Measurements from ENCODE around the gene RMDN2. TPM values are rescaled to one million over a fixed set of nuclear protein-coding genes. Genes with fewer than 3 reads are reported as not detected.

Gene RMDN2
- polyA plus RNA-seq, 1 donor (not counting 4 experiments of a cell fraction or from before 2014, with no cell fraction given), result 9.3 TPM

DNA sequence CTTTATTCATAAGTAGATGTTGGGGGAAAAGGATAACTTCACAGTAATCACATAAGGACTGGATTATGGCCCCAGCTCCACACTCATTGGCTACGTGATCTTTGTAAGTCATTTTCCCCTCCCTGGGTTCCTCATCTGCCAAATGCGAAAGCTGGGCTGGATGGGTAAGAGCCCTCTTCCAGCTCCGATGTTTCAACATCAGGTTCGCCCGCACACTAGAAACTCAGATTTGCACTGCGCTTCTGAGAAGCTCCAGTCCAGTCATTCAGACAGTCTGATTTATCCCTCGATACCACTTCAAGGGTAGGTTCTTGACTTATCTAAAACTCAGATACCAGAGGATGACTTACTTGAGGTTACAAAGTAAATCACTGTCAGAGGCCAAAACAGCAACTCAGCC is 31.0 kb upstream of the RMDN2 start:
- dilution Hi-C loops (cut with MboI; ENCODE audit: extremely low pct_ligation_motif_present, low sequenced_read_pairs), result no loop called here
- no peak overlapping the region for H3K4me3 ChIP-seq (ENCODE audit: control insufficient read depth in 2 of 3, extremely low read depth in 1 of 3, insufficient read depth in 2 of 3, low read depth in 1 of 3, low read length in 3 of 3)
- no peak for DNase-seq (ENCODE audit: low read depth, low spot score)
- H3K27ac ChIP-seq (ENCODE audit: control insufficient read depth, insufficient read depth, low read length), result no peak overlapping the region
- H3K9me1 ChIP-seq (ENCODE audit: control insufficient read depth, extremely low read depth, insufficient read depth, low read length), result no peaks in the 10 kb centered on the region
- no peaks in the 10 kb centered on the region for H3K27me3 ChIP-seq (ENCODE audit: control insufficient read depth, extremely low read depth, insufficient read depth, low read length)
- no peak overlapping the region for H3K4me2 ChIP-seq (ENCODE audit: control insufficient read depth, extremely low read depth, insufficient read depth, low read depth, low read length)
- no peaks in the 10 kb centered on the region for H3K79me2 ChIP-seq (ENCODE audit: control insufficient read depth, insufficient read depth, low read length)
- no peak overlapping the region for H3K9ac ChIP-seq (ENCODE audit: control insufficient read depth, extremely low read depth, insufficient read depth, low read length)
- no peak for TF ChIP-seq CTCF (optimal IDR thresholded peaks at IDR 0.05 in 1 of 3, IDR thresholded peaks at IDR 0.05 in 1 of 3, conservative IDR thresholded peaks at IDR 0.05 in 1 of 3; ENCODE audit: extremely low read depth in 1 of 3, insufficient read depth in 2 of 3, low read length in 3 of 3)
- TF ChIP-seq EZH2 (IDR thresholded peaks at IDR 0.05; ENCODE audit: low read length), result no peak
- no peaks in the 10 kb centered on the region for H3K9me3 ChIP-seq (ENCODE audit: control insufficient read depth, low read depth, low read length)
- no peak overlapping the region for H2AFZ ChIP-seq (ENCODE audit: control insufficient read depth, low read length)
- no peaks in the 10 kb centered on the region for H4K20me1 ChIP-seq (ENCODE audit: control insufficient read depth, extremely low read depth, insufficient read depth, low read length)
- peaks cover 5% of the 10 kb centered on the region for H3K4me1 ChIP-seq (ENCODE audit: control insufficient read depth, extremely low read depth, insufficient read depth, low read length)
- FAIRE-seq, result no peak
- no peaks in the 10 kb centered on the region for H3K36me3 ChIP-seq (ENCODE audit: control insufficient read depth in 2 of 2, extremely low read depth in 1 of 2, insufficient read depth in 2 of 2, low read length in 2 of 2)

DNA sequence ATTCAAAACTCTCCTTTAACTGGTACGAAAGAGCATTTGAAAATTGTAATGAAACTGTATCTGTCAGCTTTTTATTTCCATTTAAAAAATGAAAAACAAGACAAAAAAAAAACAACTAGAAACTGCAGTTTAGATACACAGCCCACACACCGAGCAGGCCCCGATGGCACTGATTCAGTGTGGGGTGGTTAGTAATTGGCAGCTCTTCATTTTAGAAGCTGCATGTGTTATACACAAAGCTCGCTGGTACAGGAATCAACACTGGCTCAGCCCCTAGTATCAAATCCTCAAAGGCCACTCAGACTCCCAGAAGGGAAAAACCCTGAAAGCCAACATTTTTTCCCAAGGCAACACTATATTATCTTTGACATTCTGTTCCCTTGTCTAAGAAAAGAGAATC is 30.5 kb upstream of the RMDN2 start:
- Histone ChIP-seq H3K79me2 (ENCODE audit: control insufficient read depth, insufficient read depth, low read length) (no peaks in the 10 kb centered on the region), H3K9me3 (ENCODE audit: control insufficient read depth, low read depth, low read length) (no peaks in the 10 kb centered on the region)
- no peak for FAIRE-seq

More for the DNA sequence above, 30.5 kb upstream of the RMDN2 start:
- no peak overlapping the region for H3K4me3 ChIP-seq (ENCODE audit: control insufficient read depth in 2 of 3, extremely low read depth in 1 of 3, insufficient read depth in 2 of 3, low read depth in 1 of 3, low read length in 3 of 3)
- no peak overlapping the region for H3K4me2 ChIP-seq (ENCODE audit: control insufficient read depth, extremely low read depth, insufficient read depth, low read depth, low read length)
- no peak for TF ChIP-seq CTCF (optimal IDR thresholded peaks at IDR 0.05 in 1 of 3, IDR thresholded peaks at IDR 0.05 in 1 of 3, conservative IDR thresholded peaks at IDR 0.05 in 1 of 3; ENCODE audit: extremely low read depth in 1 of 3, insufficient read depth in 2 of 3, low read length in 3 of 3)
- no peak for TF ChIP-seq EZH2 (IDR thresholded peaks at IDR 0.05; ENCODE audit: low read length)
- no peaks in the 10 kb centered on the region for H4K20me1 ChIP-seq (ENCODE audit: control insufficient read depth, extremely low read depth, insufficient read depth, low read length)
- no peak overlapping the region for H3K9ac ChIP-seq (ENCODE audit: control insufficient read depth, extremely low read depth, insufficient read depth, low read length)
- dilution Hi-C loops (cut with MboI; ENCODE audit: extremely low pct_ligation_motif_present, low sequenced_read_pairs), result no loop called here
- no peaks in the 10 kb centered on the region for H3K9me1 ChIP-seq (ENCODE audit: control insufficient read depth, extremely low read depth, insufficient read depth, low read length)
- H3K27ac ChIP-seq (ENCODE audit: control insufficient read depth, insufficient read depth, low read length), result no peak overlapping the region
- no peak for DNase-seq (ENCODE audit: low read depth, low spot score)
- H3K27me3 ChIP-seq (ENCODE audit: control insufficient read depth, extremely low read depth, insufficient read depth, low read length), result no peaks in the 10 kb centered on the region
- peaks cover 5% of the 10 kb centered on the region for H3K4me1 ChIP-seq (ENCODE audit: control insufficient read depth, extremely low read depth, insufficient read depth, low read length)
- no peaks in the 10 kb centered on the region for H3K36me3 ChIP-seq (ENCODE audit: control insufficient read depth in 2 of 2, extremely low read depth in 1 of 2, insufficient read depth in 2 of 2, low read length in 2 of 2)
- no peak overlapping the region for H2AFZ ChIP-seq (ENCODE audit: control insufficient read depth, low read length)

All from keratinocyte (primary cell).